ENCODE results near the gene SETD2.
"Not testable (repeated sequence)": the region's sequence is repeated elsewhere in the genome, so short reads cannot be mapped to it uniquely, and the experiment has no call there.

The SETD2 gene

GRCh38 chr3:47047673-47048072, 116.2 kb downstream of the SETD2 start:
- TF ChIP-seq, protein P1, sequence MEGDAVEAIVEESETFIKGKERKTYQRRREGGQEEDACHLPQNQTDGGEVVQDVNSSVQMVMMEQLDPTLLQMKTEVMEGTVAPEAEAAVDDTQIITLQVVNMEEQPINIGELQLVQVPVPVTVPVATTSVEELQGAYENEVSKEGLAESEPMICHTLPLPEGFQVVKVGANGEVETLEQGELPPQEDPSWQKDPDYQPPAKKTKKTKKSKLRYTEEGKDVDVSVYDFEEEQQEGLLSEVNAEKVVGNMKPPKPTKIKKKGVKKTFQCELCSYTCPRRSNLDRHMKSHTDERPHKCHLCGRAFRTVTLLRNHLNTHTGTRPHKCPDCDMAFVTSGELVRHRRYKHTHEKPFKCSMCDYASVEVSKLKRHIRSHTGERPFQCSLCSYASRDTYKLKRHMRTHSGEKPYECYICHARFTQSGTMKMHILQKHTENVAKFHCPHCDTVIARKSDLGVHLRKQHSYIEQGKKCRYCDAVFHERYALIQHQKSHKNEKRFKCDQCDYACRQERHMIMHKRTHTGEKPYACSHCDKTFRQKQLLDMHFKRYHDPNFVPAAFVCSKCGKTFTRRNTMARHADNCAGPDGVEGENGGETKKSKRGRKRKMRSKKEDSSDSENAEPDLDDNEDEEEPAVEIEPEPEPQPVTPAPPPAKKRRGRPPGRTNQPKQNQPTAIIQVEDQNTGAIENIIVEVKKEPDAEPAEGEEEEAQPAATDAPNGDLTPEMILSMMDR (IDR thresholded peaks at IDR 0.05; ENCODE audit: extremely low read depth, missing control alignments) = no peak
- no peak for DNase-seq (ENCODE audit: low spot score)

GRCh38 chr3:47047069-47047468, 116.8 kb downstream of the SETD2 start:
- DNase-seq (ENCODE audit: low spot score) = no peak
- TF ChIP-seq, protein P1 (IDR thresholded peaks at IDR 0.05; ENCODE audit: extremely low read depth, missing control alignments) = no peak

DNA sequence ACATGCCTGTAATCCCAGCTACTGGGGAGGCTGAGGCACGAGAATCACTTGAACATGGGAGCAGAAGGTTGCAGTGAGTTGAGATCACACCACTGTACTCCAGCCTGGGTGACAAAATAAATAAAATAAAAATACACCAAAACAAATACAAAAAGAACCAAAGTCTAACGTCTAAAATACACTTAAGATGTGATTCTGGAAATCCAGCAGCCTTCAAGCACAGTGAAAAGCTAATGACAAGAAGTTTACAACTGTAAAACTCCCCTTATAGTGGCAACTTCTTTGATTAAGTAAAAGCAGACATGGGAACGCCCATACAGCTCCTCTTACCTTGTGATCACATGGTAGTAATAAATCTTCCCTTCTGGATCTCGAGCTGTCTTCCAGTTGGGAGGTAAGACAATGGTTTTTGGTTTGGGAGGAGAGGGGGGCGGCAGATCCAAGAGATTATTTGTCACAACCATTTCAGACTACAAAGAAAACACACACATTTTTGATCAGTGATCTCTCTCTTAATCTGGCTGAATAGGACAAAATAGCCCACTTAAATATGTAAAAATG, 121.6 kb downstream of the SETD2 start:
- TF ChIP-seq, protein P1 (IDR thresholded peaks at IDR 0.05; ENCODE audit: extremely low read depth, missing control alignments) = no peak
- DNase-seq (ENCODE audit: low spot score) = no peak

DNA sequence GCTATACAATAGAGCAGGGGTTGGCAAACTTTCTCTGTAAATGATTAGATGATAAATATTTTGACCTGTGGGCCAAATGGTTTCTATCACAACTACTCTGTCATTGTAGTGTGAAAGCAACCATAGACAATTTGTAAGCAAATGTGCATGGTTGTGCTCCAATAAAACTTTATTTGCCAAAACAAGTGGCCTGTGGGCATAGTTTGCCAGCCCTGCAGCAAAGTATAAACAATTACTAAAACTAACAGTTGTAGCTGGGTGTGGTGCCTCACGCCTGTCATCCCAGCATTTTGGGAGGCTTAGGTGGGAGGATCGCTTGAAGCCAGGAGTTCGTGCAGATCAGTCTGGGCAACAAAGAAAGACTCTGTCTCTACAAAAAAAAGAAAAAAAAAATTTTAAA, 122.8 kb downstream of the SETD2 start:
- TF ChIP-seq, protein P1 (IDR thresholded peaks at IDR 0.05; ENCODE audit: extremely low read depth, missing control alignments) = no peak
- DNase-seq (ENCODE audit: low spot score) = no peak

- DNase-seq (ENCODE audit: low spot score) = not testable (repeated sequence)
Measured at GRCh38 chr3:47037302-47037701, 126.6 kb downstream of the SETD2 start.

DNA sequence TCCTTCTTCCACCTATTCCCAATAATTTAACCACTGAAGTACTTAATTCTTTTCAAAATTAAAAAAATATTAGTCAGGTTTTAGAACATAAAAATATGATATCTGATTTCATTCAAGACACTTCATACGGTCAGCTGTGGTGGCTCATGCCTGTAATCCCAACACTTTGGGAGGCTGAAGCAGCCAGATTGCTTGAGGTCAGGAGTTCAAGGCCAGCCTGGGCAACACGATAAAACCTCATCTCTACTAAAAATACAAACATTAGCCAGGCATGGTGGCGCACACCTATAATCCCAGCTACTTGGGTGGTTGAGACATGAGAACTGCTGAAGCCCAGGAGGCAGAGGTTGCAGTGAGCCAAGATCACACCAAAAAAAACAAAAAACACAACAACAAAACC, 127.8 kb downstream of the SETD2 start:
- TF ChIP-seq, protein P1 (IDR thresholded peaks at IDR 0.05; ENCODE audit: extremely low read depth, missing control alignments) = no peak
- DNase-seq (ENCODE audit: low spot score) = no peak

GRCh38 chr3:47035645-47036044, 128.3 kb downstream of the SETD2 start:
- no peak for DNase-seq (ENCODE audit: low spot score)

More at GRCh38 chr3:47035645-47036044, 128.3 kb downstream of the SETD2 start:
- TF ChIP-seq, protein P1 (IDR thresholded peaks at IDR 0.05; ENCODE audit: extremely low read depth, missing control alignments) = no peak
